SU-DHL-6 (cell line): ENCODE data around the gene MKS1.

Source experiments
- EZH2phosphoT487 ChIP-seq: fragments of 200-600 bp; sonication (generic), shearing (Covaris generic); conservative IDR thresholded peaks from 2 replicates; pipeline ENCODE4 v1.6.1; 2018; ENCODE audit warnings: mild to moderate bottlenecking, antibody characterized with exemption, low read length, moderate library complexity, mixed read lengths
- TF ChIP-seq, protein P1 (sequence below): fragments of 200-600 bp; sonication (generic); IDR thresholded peaks from one replicate; pipeline ENCODE4 v1.5.1; 2017; ENCODE audit warnings: antibody characterized with exemption, mild to moderate bottlenecking, low read length, moderate library complexity; ENCODE audit not compliant: insufficient read depth, poor library complexity, severe bottlenecking

DNA sequence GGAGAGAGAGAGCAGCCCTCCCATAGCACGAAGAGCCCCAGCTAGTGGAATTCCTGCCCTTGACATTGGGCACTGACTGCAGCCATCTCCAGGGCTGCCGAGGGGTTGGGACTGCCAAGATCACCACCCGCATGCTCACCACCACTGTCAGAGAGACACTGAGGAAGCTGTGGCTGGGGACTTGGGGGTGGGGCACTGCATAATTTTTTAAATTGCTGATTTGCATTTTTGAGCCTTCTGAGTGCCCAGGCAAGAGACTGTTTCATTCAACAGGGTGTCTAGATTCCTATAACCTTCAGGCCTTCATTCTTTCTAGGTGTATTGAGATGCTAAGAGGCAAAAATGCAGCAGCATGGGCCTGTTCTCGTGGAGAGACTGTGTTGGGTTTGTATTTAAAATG, 35.5 kb downstream of the MKS1 start:
- TF ChIP-seq, protein P1, sequence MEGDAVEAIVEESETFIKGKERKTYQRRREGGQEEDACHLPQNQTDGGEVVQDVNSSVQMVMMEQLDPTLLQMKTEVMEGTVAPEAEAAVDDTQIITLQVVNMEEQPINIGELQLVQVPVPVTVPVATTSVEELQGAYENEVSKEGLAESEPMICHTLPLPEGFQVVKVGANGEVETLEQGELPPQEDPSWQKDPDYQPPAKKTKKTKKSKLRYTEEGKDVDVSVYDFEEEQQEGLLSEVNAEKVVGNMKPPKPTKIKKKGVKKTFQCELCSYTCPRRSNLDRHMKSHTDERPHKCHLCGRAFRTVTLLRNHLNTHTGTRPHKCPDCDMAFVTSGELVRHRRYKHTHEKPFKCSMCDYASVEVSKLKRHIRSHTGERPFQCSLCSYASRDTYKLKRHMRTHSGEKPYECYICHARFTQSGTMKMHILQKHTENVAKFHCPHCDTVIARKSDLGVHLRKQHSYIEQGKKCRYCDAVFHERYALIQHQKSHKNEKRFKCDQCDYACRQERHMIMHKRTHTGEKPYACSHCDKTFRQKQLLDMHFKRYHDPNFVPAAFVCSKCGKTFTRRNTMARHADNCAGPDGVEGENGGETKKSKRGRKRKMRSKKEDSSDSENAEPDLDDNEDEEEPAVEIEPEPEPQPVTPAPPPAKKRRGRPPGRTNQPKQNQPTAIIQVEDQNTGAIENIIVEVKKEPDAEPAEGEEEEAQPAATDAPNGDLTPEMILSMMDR, result no peak
- no peak for TF ChIP-seq EZH2phosphoT487
